C4-2B (cell line): ENCODE measurements around the gene PHACTR1.

ENCODE experiments used
- H3K27ac ChIP-seq: fragments of 450-650 bp; 2 replicates; pipeline ENCODE4 v1.5.1; 2017
- ZFX ChIP-seq: fragments of 450-650 bp; IDR thresholded peaks from 2 replicates; pipeline ENCODE4 v1.6.1; 2017
- TF ChIP-seq, protein P1 (sequence below): fragments of 450-650 bp; conservative IDR thresholded peaks from 2 replicates; pipeline ENCODE4 v1.5.1; 2017; ENCODE audit warnings: mild to moderate bottlenecking

Gene PHACTR1

DNA sequence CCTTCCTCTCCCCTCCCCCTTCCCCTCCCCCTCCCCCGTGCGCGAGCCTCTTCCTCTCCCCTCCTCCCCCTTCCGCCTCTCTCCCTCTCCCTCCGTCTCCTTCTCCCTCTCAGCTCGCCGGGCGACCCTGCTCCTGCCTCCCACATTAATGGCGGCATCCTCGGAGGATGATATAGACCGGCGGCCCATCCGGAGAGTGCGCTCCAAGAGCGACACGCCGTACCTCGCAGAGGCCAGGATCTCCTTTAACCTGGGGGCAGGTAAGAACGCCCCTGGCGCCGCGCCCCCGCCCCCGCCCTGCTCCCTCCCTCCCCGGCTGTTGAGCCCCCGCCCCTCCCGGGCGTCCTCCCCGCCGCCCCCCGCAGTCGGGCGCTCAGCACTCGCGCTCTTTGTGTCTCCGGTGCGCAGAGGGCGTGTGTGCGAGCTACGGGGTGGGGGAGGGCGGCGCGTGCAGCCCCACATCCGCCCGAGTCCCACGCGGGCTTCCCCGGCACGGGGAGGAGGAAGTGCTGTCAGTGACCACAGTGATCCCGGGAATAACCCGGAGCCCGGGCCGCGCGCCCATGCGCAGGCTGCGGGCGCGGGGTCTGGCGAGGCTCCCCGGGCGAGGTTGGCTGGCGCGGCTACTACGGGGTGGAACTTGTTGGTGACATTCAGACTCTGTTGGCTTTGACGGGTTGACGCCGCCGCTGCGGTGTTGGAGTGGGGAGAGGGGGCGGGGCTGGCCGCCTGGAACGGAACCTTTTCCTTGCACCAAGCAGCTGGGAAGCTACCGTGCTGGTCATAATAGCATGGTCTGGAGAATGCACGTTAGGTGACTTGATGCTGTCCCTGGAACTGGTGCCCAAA is 33.2 kb downstream of the PHACTR1 start:
- H3K27ac ChIP-seq: no peak overlapping the region
- TF ChIP-seq, protein P1, sequence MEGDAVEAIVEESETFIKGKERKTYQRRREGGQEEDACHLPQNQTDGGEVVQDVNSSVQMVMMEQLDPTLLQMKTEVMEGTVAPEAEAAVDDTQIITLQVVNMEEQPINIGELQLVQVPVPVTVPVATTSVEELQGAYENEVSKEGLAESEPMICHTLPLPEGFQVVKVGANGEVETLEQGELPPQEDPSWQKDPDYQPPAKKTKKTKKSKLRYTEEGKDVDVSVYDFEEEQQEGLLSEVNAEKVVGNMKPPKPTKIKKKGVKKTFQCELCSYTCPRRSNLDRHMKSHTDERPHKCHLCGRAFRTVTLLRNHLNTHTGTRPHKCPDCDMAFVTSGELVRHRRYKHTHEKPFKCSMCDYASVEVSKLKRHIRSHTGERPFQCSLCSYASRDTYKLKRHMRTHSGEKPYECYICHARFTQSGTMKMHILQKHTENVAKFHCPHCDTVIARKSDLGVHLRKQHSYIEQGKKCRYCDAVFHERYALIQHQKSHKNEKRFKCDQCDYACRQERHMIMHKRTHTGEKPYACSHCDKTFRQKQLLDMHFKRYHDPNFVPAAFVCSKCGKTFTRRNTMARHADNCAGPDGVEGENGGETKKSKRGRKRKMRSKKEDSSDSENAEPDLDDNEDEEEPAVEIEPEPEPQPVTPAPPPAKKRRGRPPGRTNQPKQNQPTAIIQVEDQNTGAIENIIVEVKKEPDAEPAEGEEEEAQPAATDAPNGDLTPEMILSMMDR: no peak
- no peak for TF ChIP-seq ZFX

DNA sequence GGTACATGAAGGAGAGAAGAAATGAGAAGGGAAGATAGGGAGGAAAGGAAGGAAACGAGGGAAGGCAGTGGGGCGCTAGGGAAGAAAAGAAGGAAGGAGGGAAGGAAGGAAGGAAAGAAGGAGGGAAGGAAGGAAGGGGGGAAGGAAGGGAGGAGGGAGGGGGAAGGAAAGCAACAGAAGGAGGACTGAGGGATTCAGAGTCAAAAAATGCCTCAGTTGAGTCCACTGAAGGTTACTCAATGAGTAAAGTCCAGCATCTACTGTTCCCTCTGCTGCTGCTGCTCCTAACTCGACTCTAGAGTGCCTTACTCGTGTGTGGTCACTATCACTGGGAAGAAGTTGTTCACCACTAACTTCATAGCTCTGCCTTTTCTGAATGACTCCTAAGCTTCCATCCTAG is 33.8 kb downstream of the PHACTR1 start:
- no peak overlapping the region for H3K27ac ChIP-seq
- TF ChIP-seq, protein P1: no peak
- TF ChIP-seq ZFX: no peak

GRCh38 chr6:12751694-12752325 is 35.2 kb downstream of the PHACTR1 start:
- no peak for TF ChIP-seq ZFX
- TF ChIP-seq, protein P1: no peak
- H3K27ac ChIP-seq: no peak overlapping the region

- no peak for TF ChIP-seq ZFX
- TF ChIP-seq, protein P1: no peak
- H3K27ac ChIP-seq: no peak overlapping the region
Observed at GRCh38 chr6:12753036-12753435, 36.5 kb downstream of the PHACTR1 start.

- TF ChIP-seq, protein P1: no peak
- no peak for TF ChIP-seq ZFX
- H3K27ac ChIP-seq: no peak overlapping the region
Observed at GRCh38 chr6:12760226-12760625, 43.7 kb downstream of the PHACTR1 start.

DNA sequence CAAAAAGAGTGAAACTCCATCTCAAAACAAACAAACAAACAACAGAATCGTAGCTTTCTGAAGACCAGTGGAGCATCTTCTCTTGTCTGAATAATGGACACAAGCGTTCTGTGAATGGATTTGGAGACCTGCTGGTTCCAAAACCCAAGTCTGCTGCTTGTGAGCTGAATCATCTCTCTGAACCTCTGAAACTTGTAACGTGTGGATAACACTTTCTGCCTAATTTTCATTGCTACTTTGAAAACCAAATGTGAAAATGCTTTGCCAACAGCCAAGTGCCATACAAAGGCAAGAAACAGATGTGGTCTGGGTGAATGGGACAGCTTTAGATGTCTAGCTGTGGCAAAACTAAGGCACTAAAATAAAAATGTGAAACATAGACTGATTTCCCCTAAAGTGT is 44.3 kb downstream of the PHACTR1 start:
- TF ChIP-seq ZFX: no peak
- TF ChIP-seq, protein P1: no peak
- no peak overlapping the region for H3K27ac ChIP-seq
